CD4-positive, alpha-beta T cell treated with Interleukin-15 for 4 hours (primary cell): ENCODE measurements around the gene NEK5.

Experiments used
- DNase-seq: peaks from one replicate; pipeline ENCODE4 v3.0.0-alpha.2; 2020; ENCODE audit warnings: low spot score

The NEK5 gene

DNA sequence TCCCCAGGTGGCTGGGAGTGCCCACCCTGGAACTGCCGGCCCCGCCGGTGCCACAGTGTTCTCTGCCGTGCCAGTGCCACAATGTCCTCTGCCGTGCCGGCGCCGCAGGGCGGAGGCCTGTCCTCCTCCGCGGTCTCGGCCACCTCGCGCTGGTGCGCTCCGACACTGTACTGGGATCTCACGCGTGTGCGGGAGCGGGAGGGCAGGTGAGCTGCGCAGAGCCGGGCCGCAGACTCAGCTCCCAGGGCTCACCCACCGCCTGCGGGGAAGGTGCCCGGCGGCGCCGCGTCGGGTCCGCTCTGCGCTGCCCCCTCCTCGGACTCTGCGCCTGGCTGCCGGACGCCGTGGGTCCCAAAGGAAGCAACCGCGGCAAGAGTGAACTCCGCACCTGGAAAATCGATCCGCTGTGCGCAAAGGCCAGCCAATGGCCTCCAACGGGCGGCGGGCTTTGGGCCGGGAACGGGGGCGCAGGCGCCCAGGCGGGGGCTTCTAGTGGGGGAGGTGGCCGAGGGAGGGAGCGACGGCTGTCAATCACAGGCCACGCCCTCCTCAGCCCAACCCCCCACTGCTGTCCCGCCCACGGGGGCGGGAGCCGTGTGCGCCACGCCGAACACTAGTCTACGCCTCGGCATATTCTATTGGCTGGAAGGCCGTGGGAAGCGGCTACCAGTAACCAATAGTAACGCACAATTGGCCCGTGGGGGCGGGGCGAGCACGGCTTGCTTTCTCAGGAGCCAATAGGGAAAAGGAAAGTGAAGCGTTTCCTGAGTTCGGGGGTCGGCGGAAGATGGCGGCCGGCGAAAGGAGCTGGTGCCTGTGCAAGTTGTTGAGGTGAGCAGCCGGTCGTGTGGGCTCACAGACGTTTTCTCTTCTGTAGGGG lies 117.0 kb downstream of the NEK5 start, which contains the start of gene ALG11:
TSS of gene ALG11 (plus strand) at position 767 of the 880 bp plus-strand sequence. CDS start at position 788, 21 bp downstream.
- peak; percentile 100 for DNase-seq

DNA sequence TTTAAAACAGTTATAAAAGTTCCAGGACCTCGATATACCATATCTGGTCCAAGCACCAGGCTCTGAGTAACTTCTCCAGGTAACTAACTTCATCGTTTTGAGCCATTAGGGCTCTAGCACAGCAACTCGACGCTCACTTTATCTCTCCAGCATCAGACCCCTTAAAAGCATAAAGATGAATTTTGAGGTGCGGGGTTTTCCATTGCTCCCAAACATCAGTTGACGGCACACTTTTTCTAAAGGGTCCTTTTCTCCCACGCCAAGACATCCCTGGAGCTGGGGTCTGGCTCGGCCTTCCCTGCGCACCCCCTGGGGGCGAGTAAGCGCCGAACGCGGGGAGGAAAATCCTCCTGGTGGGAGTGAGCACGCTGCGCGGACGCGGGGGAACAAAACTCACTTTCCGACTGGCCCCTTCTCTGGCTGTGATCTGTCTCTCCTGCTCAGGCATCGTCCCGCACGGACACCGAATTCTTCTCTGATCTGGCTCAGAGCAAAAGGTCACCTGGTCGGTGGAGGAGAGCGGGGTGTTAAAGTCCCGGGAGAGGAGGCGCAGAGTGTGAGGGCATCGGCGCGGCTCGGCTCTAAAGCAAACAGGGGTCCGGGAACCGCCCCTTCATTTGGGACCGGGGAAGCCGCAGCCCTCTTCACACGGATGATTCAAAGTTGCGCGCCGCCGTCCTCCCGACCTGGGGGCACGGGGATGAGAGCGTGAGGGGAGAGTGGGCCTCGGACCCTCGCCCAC lies 117.8 kb downstream of the NEK5 start, which contains the start of gene ATP7B:
TSS of gene ATP7B (minus strand) at position 561 of the 742 bp plus-strand sequence. CDS start at position 448, 113 bp downstream.
- DNase-seq = no peak

DNA sequence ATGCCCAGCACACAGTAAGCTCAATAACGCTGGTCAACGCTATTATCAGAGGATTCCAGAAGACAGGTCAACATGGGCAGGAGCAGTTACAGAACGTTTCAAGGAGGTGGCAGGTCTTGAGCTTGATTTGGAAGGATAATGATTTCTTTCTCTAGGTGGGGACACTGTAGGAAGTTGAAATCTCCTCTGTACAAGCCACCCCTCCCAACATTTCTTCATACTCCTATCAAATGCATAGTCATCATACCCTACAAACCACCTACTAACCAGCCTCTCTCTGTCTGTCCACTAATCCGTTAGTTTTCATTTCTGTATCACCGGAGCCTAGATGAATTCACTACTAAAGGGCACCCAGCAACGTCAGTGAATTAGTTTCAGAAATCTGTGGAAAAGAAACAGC lies 118.9 kb downstream of the NEK5 start:
- DNase-seq = no peak

DNA sequence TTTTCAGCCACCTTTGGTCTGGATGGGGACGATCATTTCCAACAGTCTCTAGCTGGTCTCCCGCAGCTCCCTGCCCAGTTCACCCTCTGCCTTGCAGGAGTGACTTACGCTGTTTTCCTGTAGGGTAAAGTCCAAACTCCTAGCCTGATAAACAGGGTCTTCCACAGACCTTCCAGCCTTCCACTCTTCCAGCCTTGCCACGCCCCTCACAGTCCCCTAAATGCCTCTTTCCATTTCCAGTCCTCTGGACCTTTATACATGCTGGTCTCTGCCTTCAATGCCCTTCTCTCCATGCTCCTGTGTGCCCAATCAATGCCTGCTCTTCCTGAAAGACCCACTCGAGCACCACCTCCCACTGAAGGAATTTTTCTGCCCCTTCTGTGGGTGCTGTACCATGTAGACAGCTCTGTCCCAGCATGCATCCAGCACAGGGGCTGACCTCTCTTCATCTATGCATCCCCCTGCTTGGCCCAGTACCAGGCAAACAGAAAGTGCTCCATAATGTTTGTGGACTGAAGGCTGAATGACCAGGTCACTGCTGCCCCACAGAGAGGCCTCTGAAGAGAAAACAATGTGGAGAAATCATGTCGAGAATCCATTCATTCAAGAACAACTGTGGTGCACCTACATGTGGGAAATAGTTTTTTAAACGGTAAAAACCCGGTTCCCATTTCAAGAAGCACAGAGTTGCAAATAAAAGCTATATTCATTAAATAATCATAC lies 122.2 kb downstream of the NEK5 start:
- DNase-seq = no peak

DNA sequence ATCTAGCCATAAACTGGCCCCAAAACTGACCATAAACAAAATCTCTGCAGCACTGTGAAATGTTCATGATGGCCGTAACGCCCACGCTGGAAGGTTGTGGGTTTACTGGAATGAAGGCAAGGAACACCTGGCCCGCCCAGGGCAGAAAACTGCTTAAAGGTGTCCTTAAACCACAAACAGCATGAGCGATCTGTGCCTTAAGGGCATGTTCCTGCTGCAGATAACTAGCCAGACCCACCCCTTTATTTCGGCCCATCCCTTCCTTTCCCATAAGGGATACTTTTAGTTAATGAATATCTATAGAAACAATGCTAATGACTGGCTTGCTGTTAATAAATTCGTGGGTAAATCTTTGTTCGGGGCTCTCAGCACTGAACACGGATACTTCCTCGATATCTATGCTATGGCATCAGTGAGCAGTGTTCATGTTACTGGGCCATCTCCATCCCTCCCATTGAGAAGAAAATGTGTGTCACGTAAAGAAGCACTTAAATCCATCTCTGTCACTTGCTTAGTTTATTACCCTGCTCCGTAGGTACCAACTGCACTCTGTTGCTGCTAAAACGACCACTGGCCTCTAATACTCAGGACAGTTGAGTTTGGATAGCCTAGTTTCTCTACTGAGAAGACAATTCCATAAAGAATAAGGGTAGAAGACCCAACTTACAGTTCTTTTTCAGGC lies 122.9 kb downstream of the NEK5 start:
- no peak for DNase-seq

DNA sequence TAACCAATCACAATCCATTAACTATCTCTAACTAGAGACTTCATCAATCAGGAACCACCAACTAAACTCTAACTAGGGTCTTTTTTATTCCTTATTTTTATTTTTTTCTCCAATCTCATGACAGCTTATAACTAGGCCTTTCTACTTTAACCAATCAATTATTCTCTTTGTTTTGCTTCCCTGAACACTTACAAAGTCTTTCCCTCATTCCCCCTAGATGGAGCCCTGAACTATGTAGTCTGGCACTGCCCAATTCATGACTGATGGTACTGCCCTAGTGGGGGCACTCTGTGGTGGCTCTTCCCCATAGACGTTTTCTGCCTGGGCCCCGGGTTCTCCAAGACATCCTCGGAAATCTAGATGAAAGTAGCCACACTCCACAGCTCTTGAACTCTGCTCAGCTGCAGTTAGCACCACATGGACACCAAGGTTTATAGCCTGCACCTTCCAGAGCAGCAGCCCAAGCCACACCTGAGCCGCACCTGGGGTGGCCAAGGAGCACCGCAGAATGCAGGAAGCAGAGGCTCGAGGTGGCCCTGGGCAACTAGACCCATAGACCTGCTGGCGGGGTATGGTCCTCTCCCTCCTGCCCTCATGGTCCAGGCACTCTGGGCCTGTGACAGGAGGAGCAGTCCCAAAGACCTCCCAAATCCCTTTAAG lies 124.2 kb downstream of the NEK5 start:
- no peak for DNase-seq

DNA sequence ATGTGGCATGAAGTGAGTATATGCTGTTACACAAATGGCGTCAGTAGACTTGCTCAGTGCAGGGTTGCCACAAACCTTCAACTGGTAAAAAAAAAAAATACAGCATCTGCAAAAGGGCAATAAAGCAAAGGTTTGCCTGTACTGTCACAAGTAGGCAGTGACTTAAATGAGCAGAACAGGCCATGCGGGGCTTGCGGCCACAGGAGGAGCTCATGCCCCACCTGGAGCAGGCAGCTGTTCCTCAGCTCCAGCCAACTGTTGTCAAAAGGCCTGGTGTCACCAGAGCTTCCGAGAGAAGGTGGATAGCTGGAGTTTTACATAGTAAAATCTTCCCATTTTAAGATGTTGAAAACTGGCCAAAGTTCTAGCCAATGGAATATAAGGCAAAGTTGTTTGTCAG lies 125.3 kb downstream of the NEK5 start:
- no peak for DNase-seq

DNA sequence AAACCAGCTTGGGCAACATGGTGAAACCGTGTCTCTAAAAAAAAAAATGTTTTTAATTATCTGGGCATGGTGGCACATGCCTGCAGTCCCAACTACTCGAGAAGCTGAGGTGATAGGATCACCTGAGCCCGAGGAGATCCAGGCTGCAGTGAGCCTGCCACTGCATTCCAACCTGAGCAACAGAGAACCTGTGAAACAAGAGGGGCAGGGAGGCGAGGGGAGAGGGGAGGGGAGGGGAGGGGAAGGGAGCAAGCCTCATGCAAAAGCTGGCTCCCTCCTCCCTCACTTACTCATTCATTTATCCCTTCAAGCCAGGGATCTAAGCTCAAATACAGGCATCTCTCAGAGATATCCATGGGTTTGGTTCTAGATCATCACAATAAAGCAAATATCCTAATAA lies 126.5 kb downstream of the NEK5 start:
- no peak for DNase-seq

DNA sequence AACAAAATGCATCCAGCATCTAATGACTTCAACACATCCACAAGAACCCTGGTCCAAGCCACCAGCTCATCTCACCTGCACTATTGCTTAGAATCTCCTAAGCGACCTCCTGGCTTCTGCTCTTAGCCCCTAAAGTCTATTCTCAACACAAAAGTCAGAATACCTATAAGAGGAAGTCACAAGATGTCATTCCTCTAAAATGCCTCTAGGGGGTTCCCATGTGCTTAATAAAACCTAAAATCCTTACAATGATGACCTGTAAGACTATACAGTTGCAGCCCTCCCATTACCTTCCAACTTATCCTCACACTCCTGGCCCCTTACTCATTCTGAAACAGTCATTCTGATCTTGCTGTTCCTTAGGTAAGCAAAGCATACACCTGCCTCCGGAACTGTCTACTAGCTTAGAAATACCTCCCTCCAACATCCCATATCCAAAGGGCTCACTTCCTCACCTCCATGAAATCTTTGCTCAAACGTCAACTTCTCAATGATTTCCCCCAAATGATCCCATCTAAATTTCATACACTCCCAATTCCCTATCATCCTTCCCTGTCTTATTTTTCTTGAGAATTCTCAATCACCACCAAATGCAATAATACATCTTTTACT lies 127.6 kb downstream of the NEK5 start:
- peak; percentile 46 for DNase-seq

DNA sequence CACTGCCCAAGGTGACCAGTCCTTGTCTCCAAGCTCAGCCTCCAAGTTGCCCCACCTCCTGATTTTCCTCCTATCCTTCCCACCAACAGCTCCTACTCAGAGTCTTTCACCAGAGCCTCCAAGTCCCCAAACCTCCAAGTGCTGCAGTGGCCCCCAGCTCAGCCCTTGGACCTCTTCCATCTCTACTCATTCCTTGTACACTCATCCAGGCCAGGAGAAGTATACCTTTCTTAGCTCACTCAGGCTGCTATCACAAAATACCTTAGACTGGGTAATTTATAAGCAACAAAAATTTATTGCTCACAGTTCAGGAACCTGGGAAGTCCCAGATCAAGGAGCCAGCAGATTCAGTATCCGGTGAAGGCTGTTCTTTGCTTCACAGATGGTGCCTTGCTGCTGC lies 129.0 kb downstream of the NEK5 start:
- DNase-seq = no peak

DNA sequence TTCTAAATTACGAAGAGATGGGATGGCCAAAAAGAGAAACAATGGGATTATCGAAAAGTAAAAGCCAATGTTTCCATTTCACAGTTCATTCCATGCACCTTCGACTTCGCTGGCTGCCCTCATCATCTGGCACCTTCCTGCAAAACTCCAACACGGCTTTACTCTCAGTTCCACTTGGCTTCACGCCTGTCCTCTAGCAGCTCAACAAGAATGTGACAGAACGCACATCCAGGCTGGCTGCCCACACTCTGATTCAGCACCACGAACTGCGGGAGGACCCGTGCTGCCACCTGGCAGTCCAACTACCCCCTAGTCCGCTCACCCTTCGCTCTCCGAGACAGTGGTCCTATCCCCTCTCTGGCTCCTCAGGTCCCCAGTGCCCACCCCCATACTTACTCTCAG lies 129.4 kb downstream of the NEK5 start:
- DNase-seq = no peak

DNA sequence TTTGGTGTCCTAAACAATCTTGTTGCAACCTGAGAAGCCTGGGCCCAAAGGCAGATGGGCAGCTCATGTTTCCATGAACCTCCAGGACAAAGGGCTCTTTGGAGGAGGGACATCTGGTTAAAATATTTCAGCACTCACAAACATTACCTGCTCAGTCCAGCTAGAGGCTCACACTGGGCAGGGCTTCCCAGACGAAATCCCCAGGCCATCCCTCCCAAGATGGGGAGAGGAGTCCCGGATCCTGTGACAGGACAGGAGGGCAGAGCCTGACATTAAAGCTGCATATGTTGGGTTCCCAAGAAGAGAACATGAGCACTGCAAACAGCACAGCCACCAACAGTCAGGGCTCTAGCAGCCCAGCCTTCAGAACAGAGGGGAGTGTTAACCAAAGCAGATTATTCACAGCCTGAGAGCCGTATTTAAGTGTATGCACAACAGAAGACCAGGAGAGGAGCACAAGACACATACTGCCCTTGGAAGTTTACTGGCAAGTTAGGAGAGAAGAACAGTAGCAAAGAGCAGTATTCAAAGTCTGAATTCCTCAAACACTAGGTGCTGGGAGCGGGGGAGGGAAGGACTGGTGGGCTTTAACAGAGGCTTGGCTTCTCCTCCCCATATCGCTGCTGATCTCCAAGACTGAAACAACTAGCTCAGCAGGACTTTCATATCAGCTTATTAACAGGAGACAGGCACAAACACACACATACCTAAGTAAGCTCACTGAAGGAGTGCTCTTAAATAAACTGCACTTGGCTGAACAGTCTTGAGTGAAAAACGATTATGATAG lies 130.0 kb downstream of the NEK5 start:
- DNase-seq = no peak

DNA sequence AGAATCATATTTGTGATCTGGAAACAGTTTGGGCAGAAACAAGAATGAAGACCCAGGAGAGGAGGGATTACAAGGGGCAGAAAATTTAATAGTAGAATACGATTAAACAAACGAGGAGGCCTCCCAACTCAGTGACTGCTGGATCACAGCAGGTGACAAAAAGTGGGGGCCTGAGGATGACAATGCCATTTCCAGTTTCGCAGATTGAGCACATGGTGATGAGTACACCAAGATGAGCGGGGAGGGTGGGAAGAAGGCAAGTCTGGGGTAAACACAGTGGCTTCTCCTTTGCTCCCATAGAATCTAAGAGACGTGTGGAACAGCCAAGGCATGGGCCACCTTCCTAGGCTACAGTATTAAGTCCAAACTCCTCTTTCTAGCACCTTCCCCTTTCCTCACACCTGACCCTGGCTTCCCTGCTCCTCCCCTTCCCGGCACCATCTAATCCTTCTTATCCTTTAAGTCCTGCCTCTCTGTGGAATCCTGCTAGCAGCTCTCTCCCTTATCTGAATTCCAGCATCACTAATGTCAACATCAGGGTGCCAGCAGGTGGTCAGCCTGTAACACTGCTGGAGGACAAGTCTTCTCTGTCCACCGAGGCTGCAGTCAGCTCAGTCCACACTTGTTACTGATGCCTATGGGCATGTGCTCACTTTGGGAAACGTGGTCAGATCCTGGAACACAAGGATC lies 131.1 kb downstream of the NEK5 start:
- no peak for DNase-seq

DNA sequence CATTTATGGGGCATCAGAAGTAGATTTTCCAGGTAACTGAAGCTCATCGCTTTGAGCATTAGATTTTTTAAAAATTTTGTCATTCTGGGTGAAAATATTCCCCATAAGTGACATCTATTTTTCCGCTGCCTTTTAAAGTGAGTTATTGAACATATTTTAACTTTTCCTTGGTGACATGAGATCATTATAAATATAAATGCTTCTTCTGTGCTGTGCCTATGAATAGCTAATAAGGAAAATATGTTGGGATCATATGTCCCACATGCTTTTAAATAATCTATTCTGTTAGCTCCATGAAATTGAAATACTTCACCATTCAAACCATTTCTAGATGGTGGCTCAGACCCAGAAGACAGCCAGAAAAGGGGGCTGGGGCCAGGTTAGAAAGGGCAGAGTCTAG lies 131.7 kb downstream of the NEK5 start:
- DNase-seq = no peak

DNA sequence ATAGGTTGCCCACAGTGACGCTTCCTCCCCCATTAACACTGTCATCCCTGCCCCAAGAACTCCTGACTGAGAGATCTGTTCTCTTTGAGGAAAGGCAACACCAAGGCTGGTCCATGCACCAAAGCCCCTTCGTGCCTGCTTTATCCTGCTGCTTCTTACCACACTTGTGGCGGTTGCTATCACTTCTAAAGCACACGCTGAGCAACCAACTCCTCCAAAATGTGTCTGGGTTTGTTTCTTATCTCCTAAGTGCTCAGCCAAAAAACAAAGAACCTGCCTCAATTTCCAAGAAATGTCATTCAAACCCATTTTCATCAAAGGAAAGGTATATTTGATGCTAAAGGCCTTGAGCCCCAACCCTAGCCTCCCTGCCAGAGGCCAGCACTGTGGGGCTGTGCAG lies 132.2 kb downstream of the NEK5 start:
- no peak for DNase-seq

DNA sequence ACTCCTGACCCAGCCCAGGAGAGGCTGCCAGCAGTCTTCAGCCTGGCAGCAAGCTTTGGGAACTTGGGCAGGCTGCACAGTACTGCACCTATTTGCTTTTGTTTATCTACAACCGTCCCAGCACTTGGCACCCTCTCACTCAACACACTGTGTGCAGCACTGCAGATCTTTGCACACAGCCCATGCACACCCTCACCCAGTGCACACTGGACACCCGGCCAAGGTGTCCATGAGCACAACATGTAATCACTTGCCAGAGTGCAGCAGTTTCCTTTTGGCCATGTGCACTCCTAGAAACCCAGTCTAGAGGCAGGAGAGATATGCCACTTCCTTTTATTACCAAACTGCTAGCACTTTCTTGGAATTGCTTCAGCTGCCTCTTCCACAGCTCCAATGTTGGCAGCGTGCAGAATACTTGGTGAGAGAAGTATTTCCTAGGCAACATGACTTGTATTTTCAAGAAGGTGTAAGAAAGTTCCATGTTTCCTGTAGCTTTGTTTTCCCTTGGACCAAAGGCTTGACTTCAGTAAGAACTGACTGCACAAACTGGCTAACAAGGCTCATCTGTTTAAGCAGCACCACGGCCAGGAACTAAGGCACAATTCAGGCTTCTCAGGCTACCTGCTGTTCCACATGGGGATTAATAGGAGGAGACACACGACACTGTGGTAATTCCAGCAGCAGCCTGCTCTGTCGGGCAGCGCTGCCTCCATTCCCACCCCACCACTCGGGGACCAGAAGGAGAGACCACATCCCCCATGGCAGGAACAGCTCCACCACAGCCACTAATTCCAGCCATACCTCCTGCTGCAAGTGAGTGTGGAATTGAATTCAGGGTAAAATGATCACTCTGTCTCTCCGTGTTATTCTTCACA lies 133.0 kb downstream of the NEK5 start:
- DNase-seq = no peak

DNA sequence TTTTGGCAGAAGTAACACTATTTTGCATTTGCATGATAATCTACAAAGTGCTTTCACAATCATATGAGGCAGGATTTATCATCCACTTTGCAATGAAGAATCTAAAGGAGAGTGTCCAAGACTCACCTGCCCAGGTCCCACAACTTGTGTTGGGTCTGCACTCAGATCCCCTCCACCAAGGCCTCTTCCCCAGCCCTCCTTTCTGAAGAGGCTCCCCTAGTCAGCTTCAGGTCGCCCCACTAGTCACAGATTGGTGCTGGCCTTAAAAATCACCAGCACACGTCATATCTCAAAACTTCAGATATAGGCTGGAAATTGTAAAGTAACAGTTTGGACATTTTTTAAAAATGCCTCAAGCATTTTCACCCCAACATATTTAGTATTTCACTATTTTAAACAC lies 135.2 kb downstream of the NEK5 start:
- no peak for DNase-seq

DNA sequence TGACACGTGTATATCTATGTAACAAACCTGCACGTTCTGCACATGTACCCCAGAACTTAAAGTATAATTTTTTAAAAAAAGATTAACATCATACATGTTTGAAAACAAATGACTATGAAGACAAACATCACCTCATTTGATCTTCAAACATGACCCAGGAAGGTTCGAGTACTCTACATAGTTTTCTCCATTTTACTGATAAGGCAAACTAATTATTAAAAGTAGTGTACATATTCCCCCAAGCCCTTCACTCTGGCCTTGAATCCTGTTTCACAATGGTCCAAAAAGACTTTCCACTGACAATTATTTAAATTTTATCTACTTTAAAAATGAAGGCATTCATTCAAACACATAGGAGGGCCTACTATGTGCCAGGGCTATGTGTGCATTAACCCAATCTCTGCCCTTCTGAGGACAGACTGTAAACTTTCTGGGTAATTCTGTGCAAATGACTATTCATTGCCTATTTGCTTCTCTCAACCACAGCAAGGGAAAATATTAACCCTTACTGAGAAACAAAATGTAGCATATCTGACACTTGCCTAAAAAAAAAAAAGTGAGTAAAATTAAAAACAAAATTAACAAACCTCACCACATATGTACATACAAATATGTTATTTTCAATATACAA lies 139.8 kb downstream of the NEK5 start:
- DNase-seq = no peak
